GM12801 (cell line): Measurements from ENCODE around the gene TM9SF3.

ENCODE experiments used
- CTCF ChIP-seq: IDR thresholded peaks from one replicate; pipeline ENCODE4 v1.5.1; 2011; ENCODE audit warnings: control low read depth; ENCODE audit not compliant: insufficient read length; ENCODE audit errors: extremely low read depth

TM9SF3 gene

GRCh38 chr10:96586419-96587263 lies at the start of gene TM9SF3:
Gene TM9SF3 (minus strand): TSS chr10:96587012. CDS start chr10:96586835, 177 bp downstream.
- TF ChIP-seq CTCF: no peak

- no peak for TF ChIP-seq CTCF
Observed at GRCh38 chr10:96636551-96636950, 49.7 kb upstream of the TM9SF3 start.

GRCh38 chr10:96632974-96633710 lies 46.3 kb upstream of the TM9SF3 start:
- TF ChIP-seq CTCF: no peak

- no peak for TF ChIP-seq CTCF
Observed at GRCh38 chr10:96627292-96627691, 40.5 kb upstream of the TM9SF3 start.

GRCh38 chr10:96626795-96627194 lies 40.0 kb upstream of the TM9SF3 start:
- TF ChIP-seq CTCF: no peak

GRCh38 chr10:96625173-96625572 lies 38.4 kb upstream of the TM9SF3 start:
- no peak for TF ChIP-seq CTCF

- no peak for TF ChIP-seq CTCF
Observed at GRCh38 chr10:96622013-96622787, 35.4 kb upstream of the TM9SF3 start.
